Hepatocyte (in vitro differentiated cells): ENCODE data around the gene TNNC1. TPM values are rescaled to one million over a fixed set of nuclear protein-coding genes. Genes with fewer than 3 reads are reported as not detected.
A peak's percentile ranks its signal among the peaks of the same experiment; 100 is the strongest.

Experiments
- DNase-seq: peaks from one replicate; pipeline ENCODE4 v3.0.0-alpha.2; 2016; ENCODE audit warnings: low spot score
- H2AFZ ChIP-seq: fragments of 200-600 bp; sonication (generic); 2 replicates; pipeline ENCODE4 v1.6.0; 2016; ENCODE audit warnings: antibody characterized with exemption, mild to moderate bottlenecking
- H3K27ac ChIP-seq: fragments of 200-600 bp; sonication (generic); 2 replicates; pipeline ENCODE4 v1.5.1; 2016; ENCODE audit warnings: mild to moderate bottlenecking
- H3K27me3 ChIP-seq: fragments of 200-600 bp; sonication (generic); 2 replicates; pipeline ENCODE4 v1.6.1; 2016
- H3K36me3 ChIP-seq: fragments of 200-600 bp; sonication (generic); replicated peaks from 2 replicates; pipeline ENCODE4 v1.5.1; 2016; ENCODE audit warnings: low read depth; ENCODE audit not compliant: insufficient read depth
- H3K4me1 ChIP-seq: fragments of 200-600 bp; sonication (generic); 2 replicates; pipeline ENCODE4 v1.5.1; 2016; ENCODE audit warnings: mild to moderate bottlenecking, moderate library complexity; ENCODE audit not compliant: insufficient read depth
- H3K4me2 ChIP-seq: fragments of 200-600 bp; sonication (generic); 2 replicates; pipeline ENCODE4 v1.6.0; 2016
- H3K4me3 ChIP-seq: fragments of 200-600 bp; sonication (generic); 2 replicates; pipeline ENCODE4 v1.5.1; 2016; ENCODE audit warnings: mild to moderate bottlenecking
- H3K79me2 ChIP-seq: fragments of 200-600 bp; sonication (generic); 2 replicates; pipeline ENCODE4 v1.6.0; 2017; ENCODE audit warnings: mild to moderate bottlenecking
- H3K9me2 ChIP-seq: fragments of 200-600 bp; sonication (generic); replicated peaks from 2 replicates; pipeline ENCODE4 v1.6.0; 2017; ENCODE audit warnings: mild to moderate bottlenecking; ENCODE audit not compliant: insufficient read depth
- H3K9me3 ChIP-seq: fragments of 200-600 bp; sonication (generic); 2 replicates; pipeline ENCODE4 v1.5.1; 2016; ENCODE audit warnings: low read depth, mild to moderate bottlenecking
- H4K20me1 ChIP-seq: fragments of 200-600 bp; sonication (generic); 2 replicates; pipeline ENCODE4 v1.6.0; 2016; ENCODE audit warnings: mild to moderate bottlenecking; ENCODE audit not compliant: insufficient read depth, poor library complexity, severe bottlenecking
- CTCF ChIP-seq: fragments of 200-600 bp; sonication (generic); IDR thresholded peaks from 2 replicates; pipeline ENCODE4 v1.5.1; 2016; ENCODE audit warnings: antibody characterized with exemption, mild to moderate bottlenecking; ENCODE audit not compliant: poor library complexity
- EZH2 ChIP-seq: fragments of 200-600 bp; sonication (generic); IDR thresholded peaks from 2 replicates; pipeline ENCODE4 v1.6.1; 2016; ENCODE audit warnings: antibody characterized with exemption, mild to moderate bottlenecking, borderline replicate concordance
- EZH2phosphoT487 ChIP-seq: fragments of 200-600 bp; sonication (generic); IDR thresholded peaks from one replicate; pipeline ENCODE4 v1.6.1; 2018; ENCODE audit warnings: antibody characterized with exemption, mild to moderate bottlenecking, low read depth, moderate library complexity; ENCODE audit not compliant: unreplicated experiment, severe bottlenecking
- WGBS: methylation state at CpG from one replicate; pipeline ENCODE4 v1.1.6; 2016; ENCODE audit warnings: low lambda C conversion rate; ENCODE audit errors: missing lambda C conversion rate; 5-methylcytosine and 5-hydroxymethylcytosine counted together
- polyA plus RNA-seq: library from polyadenylated mRNA; unstranded; fragments of >200 nt; fragmentation: Nextera tagmentation; extraction: Ambion mirVana; gene quantifications from 2 replicates; pipeline ENCODE4 v1.2.1, GENCODE V29; 2016
- total RNA-seq: library from RNA; depleted of rRNA; stranded (reverse); fragments of >200 nt; gene quantifications from 2 replicates; pipeline ENCODE4 v1.2.3, GENCODE V29; 2014

The TNNC1 gene
- 15.0 and 16.1 TPM in 2 replicates for total RNA-seq
- 9.7 and 19.8 TPM in 2 replicates for polyA plus RNA-seq

GRCh38 chr3:52453496-52454249 is at the start of gene TNNC1:
Gene TNNC1 (minus strand): TSS chr3:52454041. CDS start chr3:52454015, 26 bp downstream.
- peak within 1 kb of the TSS; percentile 34 for H2AFZ ChIP-seq
- H3K4me2 ChIP-seq: peak within 1 kb of the TSS; percentile 96
- H3K79me2 ChIP-seq: peaks cover 36% of the 10 kb centered on the region
- TF ChIP-seq CTCF (no peak), EZH2 (no peak), EZH2phosphoT487 (no peak)
- no peaks in the 10 kb centered on the region for H3K9me3 ChIP-seq
- no peaks in the 10 kb centered on the region for H3K9me2 ChIP-seq
- WGBS: 54% methylated on average over 14 of the region's 16 CpGs
- H3K36me3 ChIP-seq: peaks cover 2% of the 10 kb centered on the region
- H3K27me3 ChIP-seq: no peaks in the 10 kb centered on the region
- peak within 1 kb of the TSS; percentile 81 for H3K27ac ChIP-seq
- DNase-seq: peak; percentile 71
- H3K4me3 ChIP-seq: no peak within 1 kb of the TSS
- no peaks in the 10 kb centered on the region for H4K20me1 ChIP-seq
- H3K4me1 ChIP-seq: peaks cover 21% of the 10 kb centered on the region

GRCh38 chr3:52502808-52503350 is 49.0 kb upstream of the TNNC1 start:
- WGBS: 92% methylated on average over 11 of the region's 11 CpGs
- no peak for TF ChIP-seq EZH2
- no peak for TF ChIP-seq EZH2phosphoT487
- TF ChIP-seq CTCF: no peak

GRCh38 chr3:52502001-52502400 is 48.2 kb upstream of the TNNC1 start:
- Histone ChIP-seq H4K20me1 (no peaks in the 10 kb centered on the region), H3K9me3 (no peaks in the 10 kb centered on the region), H3K36me3 (no peaks in the 10 kb centered on the region), H3K9me2 (no peaks in the 10 kb centered on the region), H3K27ac (no peak overlapping the region), H3K4me1 (peaks cover 5% of the 10 kb centered on the region), H3K79me2 (no peaks in the 10 kb centered on the region), H3K27me3 (no peaks in the 10 kb centered on the region), H3K4me3 (no peak overlapping the region), H2AFZ (no peak overlapping the region), H3K4me2 (no peak overlapping the region)
- DNase-seq: no peak
- TF ChIP-seq EZH2: no peak
- TF ChIP-seq CTCF: no peak
- TF ChIP-seq EZH2phosphoT487: no peak
- WGBS: 92% methylated on average over 11 of the region's 11 CpGs

More at GRCh38 chr3:52502808-52503350, 49.0 kb upstream of the TNNC1 start:
- Histone ChIP-seq H3K9me2 (no peaks in the 10 kb centered on the region), H3K79me2 (no peaks in the 10 kb centered on the region), H3K4me2 (no peak overlapping the region), H3K4me1 (peaks cover 9% of the 10 kb centered on the region), H3K4me3 (no peak overlapping the region), H3K9me3 (no peaks in the 10 kb centered on the region), H4K20me1 (no peaks in the 10 kb centered on the region), H3K27ac (no peak overlapping the region), H2AFZ (no peak overlapping the region), H3K36me3 (no peaks in the 10 kb centered on the region), H3K27me3 (no peaks in the 10 kb centered on the region)
- DNase-seq: no peak
